Calu3 (cell line): ENCODE measurements around the gene RPS16. TPM values are rescaled to one million over a fixed set of nuclear protein-coding genes. Genes with fewer than 3 reads are reported as not detected.

Experiments
- BruUV-seq: library from RNA; stranded (reverse); fragments of 400-500 nt; replicated peaks from 2 replicates; lab custom pipeline; 2021; lab: Mats Ljungman, UMichigan
- CTCF ChIA-PET: fragments of 300-600 bp; sonication (Branson Sonifier 250); formaldehyde crosslinking; loops from one replicate; lab custom pipeline; 2022; ENCODE audit warnings: antibody characterized with exemption; lab: Charles Lee
- DNase-seq: peaks from one replicate; pipeline ENCODE4 v3.0.0; 2022
- H3K27ac Mint-ChIP-seq: one replicate; pipeline ENCODE4 v1.8.0; 2022; ENCODE audit warnings: mixed read lengths; ENCODE audit not compliant: unreplicated experiment
- H3K27me3 Mint-ChIP-seq: one replicate; pipeline ENCODE4 v1.8.0; 2022; ENCODE audit warnings: mixed read lengths; ENCODE audit not compliant: unreplicated experiment
- H3K36me3 Mint-ChIP-seq: one replicate; pipeline ENCODE4 v1.8.0; 2022; ENCODE audit warnings: mild to moderate bottlenecking, moderate library complexity, mixed read lengths; ENCODE audit not compliant: insufficient read depth, unreplicated experiment
- H3K4me1 Mint-ChIP-seq: one replicate; pipeline ENCODE4 v1.8.0; 2022; ENCODE audit warnings: mild to moderate bottlenecking, low read depth, mixed read lengths; ENCODE audit not compliant: unreplicated experiment
- H3K4me3 Mint-ChIP-seq: one replicate; pipeline ENCODE4 v1.8.0; 2022; ENCODE audit warnings: mild to moderate bottlenecking, low read depth, moderate library complexity, mixed read lengths; ENCODE audit not compliant: unreplicated experiment
- H3K9me3 Mint-ChIP-seq: one replicate; pipeline ENCODE4 v1.8.0; 2022; ENCODE audit warnings: low read depth, mixed read lengths; ENCODE audit not compliant: unreplicated experiment
- intact Hi-C: fragments of 100-400 bp; cut with micrococcal nuclease; formaldehyde crosslinking; loops from one replicate; pipeline ENCODE4 v1.10.0; 2022; ENCODE audit not compliant: unreplicated experiment
- total RNA-seq: library from RNA; stranded (reverse); gene quantifications from 2 replicates; pipeline ENCODE4 v1.2.3, GENCODE V29; 2022
- TF ChIP-seq, protein P1 (sequence below): fragments of 200-600 bp; IDR thresholded peaks from one replicate; pipeline ENCODE4 v1.8.0; 2022; ENCODE audit warnings: antibody characterized with exemption; ENCODE audit not compliant: unreplicated experiment

The RPS16 gene
- total RNA-seq, 1 experiment from 2014 or later = 1,929 TPM

DNA sequence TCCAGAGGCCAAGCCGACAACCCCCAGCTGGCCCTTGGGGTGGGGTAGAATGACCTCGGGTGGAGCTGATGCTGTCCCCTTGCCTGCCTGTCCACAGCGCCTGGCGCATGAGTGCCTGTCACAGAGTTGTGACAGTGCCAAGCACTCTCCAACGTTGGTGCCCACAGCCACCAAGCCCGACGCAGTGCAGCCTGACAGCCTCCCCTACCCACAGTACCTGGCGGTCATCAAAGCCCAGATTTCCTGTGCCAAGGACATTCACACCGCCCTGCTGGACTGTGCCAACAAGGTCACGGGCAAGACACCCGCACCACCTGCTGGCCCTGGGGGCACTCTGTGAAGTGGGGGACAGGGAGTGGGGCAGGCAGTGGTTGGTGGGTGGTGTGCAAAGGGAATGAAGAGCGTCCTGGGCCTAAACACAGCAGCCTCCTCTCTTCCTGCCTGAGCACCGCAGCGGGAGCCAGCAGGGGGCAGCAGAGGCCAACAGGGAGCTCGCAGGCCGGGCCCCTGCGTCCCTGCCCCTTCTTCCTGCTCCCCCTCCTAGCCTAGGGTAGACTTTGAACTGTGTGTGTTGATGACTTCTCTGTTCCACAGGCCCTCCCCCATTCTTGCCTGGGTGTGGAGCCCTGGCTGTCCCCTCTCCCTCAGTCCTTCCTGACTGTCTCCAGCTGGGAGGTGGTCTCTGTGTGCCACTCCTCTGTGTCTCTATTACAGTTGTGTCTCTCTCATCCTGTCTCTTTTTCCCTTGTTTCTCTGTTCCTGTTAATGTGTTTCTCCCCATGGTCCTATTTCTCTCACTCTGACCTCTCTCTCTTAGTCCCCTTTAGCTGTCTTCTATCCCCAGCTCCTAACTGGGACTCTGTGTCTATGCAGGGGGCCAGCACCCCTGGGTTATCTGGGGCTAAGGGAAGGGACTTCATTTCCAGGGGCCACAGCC lies 38.1 kb downstream of the RPS16 start:
- peak overlapping the region; percentile 63 for H3K27ac Mint-ChIP-seq
- BruUV-seq = no TSS peak
- TF ChIP-seq, protein P1, sequence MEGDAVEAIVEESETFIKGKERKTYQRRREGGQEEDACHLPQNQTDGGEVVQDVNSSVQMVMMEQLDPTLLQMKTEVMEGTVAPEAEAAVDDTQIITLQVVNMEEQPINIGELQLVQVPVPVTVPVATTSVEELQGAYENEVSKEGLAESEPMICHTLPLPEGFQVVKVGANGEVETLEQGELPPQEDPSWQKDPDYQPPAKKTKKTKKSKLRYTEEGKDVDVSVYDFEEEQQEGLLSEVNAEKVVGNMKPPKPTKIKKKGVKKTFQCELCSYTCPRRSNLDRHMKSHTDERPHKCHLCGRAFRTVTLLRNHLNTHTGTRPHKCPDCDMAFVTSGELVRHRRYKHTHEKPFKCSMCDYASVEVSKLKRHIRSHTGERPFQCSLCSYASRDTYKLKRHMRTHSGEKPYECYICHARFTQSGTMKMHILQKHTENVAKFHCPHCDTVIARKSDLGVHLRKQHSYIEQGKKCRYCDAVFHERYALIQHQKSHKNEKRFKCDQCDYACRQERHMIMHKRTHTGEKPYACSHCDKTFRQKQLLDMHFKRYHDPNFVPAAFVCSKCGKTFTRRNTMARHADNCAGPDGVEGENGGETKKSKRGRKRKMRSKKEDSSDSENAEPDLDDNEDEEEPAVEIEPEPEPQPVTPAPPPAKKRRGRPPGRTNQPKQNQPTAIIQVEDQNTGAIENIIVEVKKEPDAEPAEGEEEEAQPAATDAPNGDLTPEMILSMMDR = peak; percentile 99
- peaks cover 84% of the 10 kb centered on the region for H3K36me3 Mint-ChIP-seq
- intact Hi-C loops = loop anchor here (1.0 kb wide), 1 partner anchor 14 kb away; no protein-coding TSS in a partner anchor
- peak; percentile 98 for DNase-seq
- CTCF ChIA-PET = interaction anchor here (0.6 to 2.6 kb wide), 11 partner anchors 10 to 336 kb away, joined by 3 to 52 read pairs (median 3); partner anchors contain the start of genes PLEKHG2, SAMD4B and ZFP36
- no peaks in the 10 kb centered on the region for H3K27me3 Mint-ChIP-seq
- no peak overlapping the region for H3K4me3 Mint-ChIP-seq
- H3K9me3 Mint-ChIP-seq = no peaks in the 10 kb centered on the region
- peaks cover 51% of the 10 kb centered on the region for H3K4me1 Mint-ChIP-seq

DNA sequence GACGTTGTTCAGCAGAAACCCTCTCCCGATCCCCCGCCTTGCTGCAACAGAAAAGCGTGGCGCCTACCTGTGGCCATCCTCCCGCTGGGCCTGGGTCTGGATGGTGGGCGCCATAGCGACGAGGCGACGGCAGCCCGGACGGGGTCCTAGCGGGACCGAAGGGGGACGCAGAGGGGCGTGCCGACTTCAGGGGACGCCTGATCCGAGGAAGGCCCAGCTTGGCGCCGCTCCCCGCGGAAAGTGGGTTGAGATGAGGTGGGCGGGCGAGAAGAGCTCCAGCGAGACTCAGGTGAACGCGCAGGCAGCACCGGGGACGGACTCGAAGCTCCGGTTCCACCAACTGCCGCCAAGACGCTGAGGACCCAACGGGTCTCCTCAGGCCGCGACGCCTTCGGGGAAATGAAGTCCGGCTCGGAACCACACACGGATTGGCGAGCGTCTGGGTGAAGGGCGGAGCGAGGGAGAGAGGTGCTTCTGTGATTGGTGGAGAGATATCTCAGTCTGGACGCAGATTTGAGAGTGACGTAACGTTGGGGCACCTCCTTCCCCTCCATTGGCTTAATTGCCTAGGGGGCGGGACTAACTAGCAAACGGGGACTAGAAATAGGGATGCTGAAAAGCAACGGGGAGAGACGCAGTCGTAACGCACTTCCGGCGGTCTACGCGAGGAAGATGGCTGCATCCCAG lies 44.9 kb downstream of the RPS16 start, which contains the start of the genes MED29 and PAF1:
MED29 (plus strand) TSS at position 628 of the 687 bp plus-strand sequence; CDS start at position 673, 45 bp downstream.
PAF1 (minus strand) TSS at position 356 of the 687 bp plus-strand sequence; CDS start at position 114, 242 bp downstream.
- intact Hi-C loops = loop anchor here (1.0 to 5.0 kb wide), 2 partner anchors 39 to 141 kb away; partner anchors contain the start of gene EID2B
- Mint-ChIP-seq H3K4me1 (peaks cover 21% of the 10 kb centered on the region), H3K4me3 (peak within 1 kb of the TSS; percentile 96), H3K27me3 (no peaks in the 10 kb centered on the region), H3K9me3 (no peaks in the 10 kb centered on the region), H3K27ac (peak within 1 kb of the TSS; percentile 95), H3K36me3 (peaks cover 92% of the 10 kb centered on the region)
- CTCF ChIA-PET = interaction anchor here (0.6 to 1.6 kb wide), 7 partner anchors 17 to 86 kb away, joined by 3 to 6 read pairs (median 4); partner anchors contain the start of genes RPS16 and SAMD4B
- BruUV-seq = no TSS peak
- peak; percentile 98 for DNase-seq
- TF ChIP-seq, protein P1 = no peak

DNA sequence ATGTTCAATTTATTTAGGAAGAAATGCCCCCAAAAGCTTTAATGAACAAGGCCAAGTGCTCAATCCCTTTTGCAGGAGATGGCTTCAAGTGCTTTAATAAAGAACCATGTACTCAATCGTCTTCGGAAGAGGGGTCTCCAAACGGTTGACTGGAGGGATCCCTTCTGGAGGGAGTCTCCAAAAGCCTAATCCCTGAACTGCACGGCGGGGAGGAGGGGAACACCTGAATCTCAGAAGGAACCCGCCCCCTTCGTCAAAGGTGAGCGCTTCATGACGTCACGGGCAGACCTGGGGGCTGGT lies 45.3 kb downstream of the RPS16 start:
- Mint-ChIP-seq H3K9me3 (no peaks in the 10 kb centered on the region), H3K4me3 (peak overlapping the region; percentile 96), H3K27me3 (no peaks in the 10 kb centered on the region), H3K4me1 (peaks cover 21% of the 10 kb centered on the region), H3K27ac (peak overlapping the region; percentile 95), H3K36me3 (peaks cover 92% of the 10 kb centered on the region)
- TF ChIP-seq, protein P1 = no peak
- no peak for DNase-seq
- CTCF ChIA-PET = interaction anchor here (0.6 to 0.9 kb wide), 2 partner anchors 19 to 72 kb away, joined by 3 to 4 read pairs; no protein-coding TSS in a partner anchor
- BruUV-seq = TSS peak; percentile 51
- intact Hi-C loops = loop anchor here (5.0 kb wide), 1 partner anchor 142 kb away; the partner anchor contains the start of gene EID2B
